ENCODE results near the gene PITX1. TPM values are rescaled to one million over a fixed set of nuclear protein-coding genes. Genes with fewer than 3 reads are reported as not detected.

PITX1 gene
- total RNA-seq, 4 donors from 2014 or later: 0.15 to 3.9 (median 1.6) TPM

DNA sequence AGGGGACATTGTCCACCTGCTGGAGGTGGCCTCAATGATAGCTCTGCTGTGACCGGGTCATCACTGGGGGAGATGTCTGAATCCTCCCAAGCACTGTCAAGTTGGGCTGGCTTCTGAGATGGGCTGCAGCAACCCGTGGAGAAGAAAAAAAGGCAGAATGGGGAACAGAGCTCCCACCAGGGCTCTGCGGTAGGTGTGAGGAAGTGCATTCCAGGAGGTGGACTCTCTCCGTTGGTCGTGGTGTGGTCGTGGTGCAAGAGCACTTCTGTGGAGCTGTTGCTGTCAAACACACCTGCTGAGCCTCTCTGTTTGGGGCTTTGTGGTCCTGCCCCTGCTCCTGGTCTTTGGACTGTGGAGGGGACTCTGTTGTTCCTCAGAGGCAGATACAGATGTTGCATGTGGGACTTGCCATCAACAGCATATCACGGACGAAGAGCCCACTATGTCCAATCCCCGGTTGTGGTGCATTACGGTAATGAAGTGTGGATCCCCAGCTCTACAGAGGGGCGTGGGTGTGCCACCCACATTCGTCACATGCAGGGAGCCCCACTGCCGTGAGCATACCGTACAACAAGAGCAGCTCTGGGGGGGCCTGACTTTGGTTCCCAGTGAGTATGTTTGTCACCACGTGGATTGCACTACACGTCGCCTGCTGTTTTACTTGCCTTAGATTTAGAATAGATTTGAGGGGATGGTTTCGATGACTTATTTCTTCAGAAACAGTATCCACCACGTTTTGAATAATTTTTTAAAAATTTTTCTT, 36.0 kb upstream of the PITX1 start:
- no peak overlapping the region for H3K4me3 ChIP-seq (ENCODE audit: low read depth, poor library complexity, severe bottlenecking)
- DNase-seq (ENCODE audit: low spot score in 2 of 2): no peak
- WGBS, 2 donors: 82% methylated on average over 18 to 19 of the region's 19 CpGs
- intact Hi-C loops (cut with DNase I; ENCODE audit: low total_unique reads): no loop called here
- TF ChIP-seq, protein P1, sequence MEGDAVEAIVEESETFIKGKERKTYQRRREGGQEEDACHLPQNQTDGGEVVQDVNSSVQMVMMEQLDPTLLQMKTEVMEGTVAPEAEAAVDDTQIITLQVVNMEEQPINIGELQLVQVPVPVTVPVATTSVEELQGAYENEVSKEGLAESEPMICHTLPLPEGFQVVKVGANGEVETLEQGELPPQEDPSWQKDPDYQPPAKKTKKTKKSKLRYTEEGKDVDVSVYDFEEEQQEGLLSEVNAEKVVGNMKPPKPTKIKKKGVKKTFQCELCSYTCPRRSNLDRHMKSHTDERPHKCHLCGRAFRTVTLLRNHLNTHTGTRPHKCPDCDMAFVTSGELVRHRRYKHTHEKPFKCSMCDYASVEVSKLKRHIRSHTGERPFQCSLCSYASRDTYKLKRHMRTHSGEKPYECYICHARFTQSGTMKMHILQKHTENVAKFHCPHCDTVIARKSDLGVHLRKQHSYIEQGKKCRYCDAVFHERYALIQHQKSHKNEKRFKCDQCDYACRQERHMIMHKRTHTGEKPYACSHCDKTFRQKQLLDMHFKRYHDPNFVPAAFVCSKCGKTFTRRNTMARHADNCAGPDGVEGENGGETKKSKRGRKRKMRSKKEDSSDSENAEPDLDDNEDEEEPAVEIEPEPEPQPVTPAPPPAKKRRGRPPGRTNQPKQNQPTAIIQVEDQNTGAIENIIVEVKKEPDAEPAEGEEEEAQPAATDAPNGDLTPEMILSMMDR (IDR thresholded peaks at IDR 0.05): no peak
- no peak for TF ChIP-seq POLR2A (IDR thresholded peaks at IDR 0.05)

DNA sequence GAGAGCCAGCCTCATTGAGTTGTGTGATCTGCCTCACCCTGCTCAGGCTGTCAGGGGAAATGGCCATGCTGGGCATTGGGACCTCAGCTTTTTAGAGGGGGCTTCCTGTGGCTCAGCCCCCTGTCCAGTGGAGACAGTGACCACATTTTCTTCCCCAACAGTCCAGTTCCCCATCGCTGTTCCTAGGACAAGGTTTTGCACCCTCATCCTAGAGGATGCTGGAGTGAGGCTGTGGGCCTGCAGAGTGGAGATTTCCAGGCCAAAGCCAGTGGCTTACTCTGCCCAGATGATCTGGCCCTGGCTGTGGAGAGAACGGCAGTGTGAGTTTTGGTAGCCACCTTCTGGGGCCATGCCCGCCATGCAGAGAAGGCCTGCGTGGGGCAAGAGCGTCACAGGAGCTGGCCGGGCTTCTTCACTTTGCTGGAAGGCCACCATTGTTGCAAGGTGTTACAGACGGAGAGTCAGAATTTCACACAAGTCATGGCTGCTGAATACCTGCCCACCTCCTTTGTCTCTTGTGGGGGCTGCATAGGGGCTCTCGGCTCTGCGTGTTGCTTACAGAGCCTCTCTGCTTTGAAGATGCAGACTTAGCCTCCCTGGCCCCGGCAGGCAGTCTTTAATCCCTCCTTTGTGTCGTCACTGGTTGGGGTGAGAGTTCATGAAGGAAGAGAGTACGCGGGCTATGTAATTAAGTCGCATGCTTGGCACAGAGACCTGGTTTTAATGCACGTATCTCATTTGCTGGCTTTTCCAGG, 35.2 kb upstream of the PITX1 start:
- WGBS, 2 donors: 74 to 88% methylated on average over 15 of the region's 15 CpGs
- no peak overlapping the region for H3K4me3 ChIP-seq (ENCODE audit: low read depth, poor library complexity, severe bottlenecking)
- TF ChIP-seq, protein P1 (IDR thresholded peaks at IDR 0.05): no peak
- no peak for TF ChIP-seq POLR2A (IDR thresholded peaks at IDR 0.05)
- DNase-seq (ENCODE audit: low spot score in 2 of 2): no peak
- intact Hi-C loops (cut with DNase I; ENCODE audit: low total_unique reads): no loop called here

DNA sequence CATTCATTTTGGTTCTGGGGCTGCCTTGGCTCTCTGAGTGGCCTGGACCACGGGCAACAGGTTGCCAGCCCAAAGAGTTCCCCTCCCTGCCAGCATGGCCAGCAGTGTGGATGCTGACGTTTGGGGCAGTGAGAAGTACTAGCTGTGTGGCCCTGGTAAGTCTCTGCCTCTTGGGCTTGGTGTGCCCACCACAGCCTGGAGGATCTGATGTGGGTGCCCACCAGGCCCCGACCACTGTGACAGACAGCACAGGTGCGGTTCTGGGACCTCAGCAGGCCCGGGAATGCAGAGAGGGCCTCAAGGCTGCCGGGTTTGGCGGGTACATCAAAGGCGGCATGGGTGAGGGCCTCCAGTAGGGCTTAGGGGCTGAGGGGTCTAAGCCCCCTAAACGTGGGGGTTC, 33.6 kb upstream of the PITX1 start:
- no peak for TF ChIP-seq POLR2A (IDR thresholded peaks at IDR 0.05)
- TF ChIP-seq, protein P1 (IDR thresholded peaks at IDR 0.05): no peak
- DNase-seq (ENCODE audit: low spot score in 2 of 2): no peak
- WGBS, 2 donors: 77 to 81% methylated on average over 9 of the region's 9 CpGs
- no peak overlapping the region for H3K4me3 ChIP-seq (ENCODE audit: low read depth, poor library complexity, severe bottlenecking)
- intact Hi-C loops (cut with DNase I; ENCODE audit: low total_unique reads): no loop called here

DNA sequence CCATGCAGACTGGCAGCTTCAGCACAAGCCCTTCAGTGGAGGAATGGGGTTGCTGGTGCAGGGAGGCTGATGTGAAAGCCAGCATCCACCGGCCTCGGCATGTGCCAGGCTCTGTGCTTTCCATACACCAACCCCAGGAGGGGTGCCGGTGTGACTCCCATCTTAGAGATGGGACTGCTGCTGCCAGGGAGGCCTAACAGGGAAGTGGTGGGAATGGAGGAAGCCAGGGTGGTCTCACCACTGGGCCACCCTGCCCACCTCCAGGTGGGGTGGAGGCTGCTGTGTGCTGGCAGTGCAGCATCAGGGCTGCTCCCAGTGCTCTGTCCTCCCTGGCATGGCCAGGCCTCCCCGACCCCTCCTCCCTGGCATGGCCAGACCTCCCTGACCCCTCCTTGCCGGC, 32.8 kb upstream of the PITX1 start:
- intact Hi-C loops (cut with DNase I; ENCODE audit: low total_unique reads): no loop called here
- WGBS, 2 donors: 57 to 90% methylated on average over 2 to 5 of the region's 5 CpGs
- no peak overlapping the region for H3K4me3 ChIP-seq (ENCODE audit: low read depth, poor library complexity, severe bottlenecking)
- no peak for TF ChIP-seq POLR2A (IDR thresholded peaks at IDR 0.05)
- TF ChIP-seq, protein P1 (IDR thresholded peaks at IDR 0.05): no peak
- DNase-seq (ENCODE audit: low spot score in 2 of 2): no peak

DNA sequence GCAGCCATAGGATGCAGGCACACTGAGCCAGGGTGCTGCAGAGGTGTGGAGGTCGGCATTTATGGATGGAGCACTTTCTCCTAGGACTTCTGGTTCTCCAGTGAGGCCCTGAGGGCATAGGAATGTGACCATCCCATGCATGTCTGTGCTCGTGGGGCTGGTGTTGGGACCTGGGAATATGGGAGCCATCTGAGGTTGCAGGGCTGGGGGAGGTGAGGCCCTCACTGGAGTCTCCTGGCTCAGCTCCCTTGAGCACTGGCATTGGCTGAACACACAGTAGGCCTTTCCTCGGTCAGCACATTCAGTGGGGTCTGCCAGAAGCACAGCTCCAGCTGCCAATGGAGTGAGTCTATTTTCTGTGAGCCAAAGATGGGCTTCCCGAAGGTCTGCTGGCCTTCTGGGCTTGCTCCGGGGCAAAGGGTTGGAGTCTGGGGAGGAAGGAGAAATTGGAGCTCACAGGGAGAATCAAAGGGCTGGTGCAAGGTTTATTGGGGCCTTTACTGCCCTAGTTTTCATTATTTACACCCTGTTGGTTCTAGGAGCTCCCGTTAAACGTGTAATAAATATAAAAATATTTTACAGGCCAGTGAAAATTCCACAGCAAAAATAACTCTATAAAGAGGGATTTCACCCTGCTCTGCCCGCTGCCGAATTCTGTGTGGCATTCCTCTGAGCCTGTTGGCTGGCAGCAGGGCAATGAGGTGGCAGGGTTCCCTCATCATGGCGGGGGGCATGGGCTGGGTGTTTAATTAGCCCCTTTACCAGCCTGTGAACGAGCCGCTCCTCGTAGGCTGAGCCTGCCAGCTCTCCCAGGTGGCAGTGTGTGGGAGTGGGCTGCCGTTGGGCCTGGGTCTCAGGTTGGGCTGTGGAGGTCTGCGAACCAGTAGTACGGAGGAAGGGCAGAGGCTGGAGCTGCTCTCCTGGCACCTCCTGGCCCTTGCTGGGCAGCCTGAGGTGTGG, 31.6 kb upstream of the PITX1 start:
- 67 to 70% methylated on average over 15 to 16 of the region's 16 CpGs for WGBS, 2 donors
- no peak for TF ChIP-seq POLR2A (IDR thresholded peaks at IDR 0.05)
- TF ChIP-seq, protein P1 (IDR thresholded peaks at IDR 0.05): no peak
- DNase-seq (ENCODE audit: low spot score in 2 of 2): no peak
- H3K4me3 ChIP-seq (ENCODE audit: low read depth, poor library complexity, severe bottlenecking): no peak overlapping the region
- intact Hi-C loops (cut with DNase I; ENCODE audit: low total_unique reads): no loop called here

Measured in lower leg skin (tissue), 4 donors.